HT-29 (cell line): ENCODE results near the gene PNKP. TPM values are rescaled to one million over a fixed set of nuclear protein-coding genes. Genes with fewer than 3 reads are reported as not detected.
"Not testable (repeated sequence)": the region's sequence is repeated elsewhere in the genome, so short reads cannot be mapped to it uniquely, and the experiment has no call there.

Source experiments
- DNase-seq: peaks from one replicate; pipeline ENCODE4 v3.0.0-alpha.2; 2015; ENCODE audit warnings: low spot score
- small RNA-seq: library from RNA; depleted of rRNA; stranded (forward); fragments of <200 nt; gene quantifications from one replicate; pipeline ENCODE3, GENCODE V24; 2014
- total RNA-seq: library from RNA; depleted of rRNA; stranded (reverse); fragments of >200 nt; shearing (Covaris generic); gene quantifications from 2 replicates; pipeline ENCODE4 v1.2.3, GENCODE V29; 2014; rRNA removed

The PNKP gene
- total RNA-seq, 1 experiment from 2014 or later: 243 TPM

DNA sequence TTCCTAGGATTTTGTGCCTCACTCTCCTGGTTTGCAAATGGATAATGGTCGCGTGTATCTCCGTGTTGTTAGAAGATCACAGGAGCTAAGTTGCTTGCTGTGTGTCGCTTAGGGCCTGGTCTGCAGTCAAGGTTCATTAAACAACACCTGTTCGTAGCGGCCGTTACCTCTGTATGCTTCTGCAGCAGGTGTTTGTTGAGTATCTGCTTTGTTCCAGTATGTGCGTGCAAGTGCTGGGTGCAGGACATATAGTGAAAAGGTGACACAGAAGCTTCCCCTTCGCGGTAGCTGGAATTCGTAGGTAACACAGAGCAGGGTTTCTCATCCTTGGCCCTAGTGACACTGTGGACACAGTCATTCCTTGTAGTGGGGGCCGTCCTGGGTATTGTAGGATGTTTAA lies 43.9 kb downstream of the PNKP start:
- no peak for DNase-seq

DNA sequence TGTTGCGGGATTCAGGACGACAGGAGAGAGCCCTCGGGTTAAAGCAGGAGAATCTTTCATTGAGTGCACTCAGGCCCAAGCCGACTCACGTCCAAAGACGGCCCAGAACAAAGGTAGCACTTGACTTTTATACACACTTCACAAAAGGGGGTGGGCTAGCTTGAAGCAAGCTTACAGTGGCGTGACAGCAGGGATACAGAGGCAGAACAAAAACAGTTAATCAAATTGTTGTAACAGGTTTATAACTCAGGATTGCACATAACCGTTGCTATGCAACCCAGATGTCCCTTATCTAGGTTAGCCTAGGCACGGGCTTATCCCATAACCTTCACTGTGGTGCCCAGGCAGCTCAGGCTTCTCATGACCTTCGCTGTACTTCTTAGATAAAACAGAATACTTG lies 47.3 kb downstream of the PNKP start:
- DNase-seq: no peak

- not testable (repeated sequence) for DNase-seq
These were observed 47.8 kb downstream of the PNKP start for GRCh38 chr19:49819452-49820115.

- peak; percentile 46 for DNase-seq
These were observed 48.6 kb downstream of the PNKP start for GRCh38 chr19:49818649-49819370.

DNA sequence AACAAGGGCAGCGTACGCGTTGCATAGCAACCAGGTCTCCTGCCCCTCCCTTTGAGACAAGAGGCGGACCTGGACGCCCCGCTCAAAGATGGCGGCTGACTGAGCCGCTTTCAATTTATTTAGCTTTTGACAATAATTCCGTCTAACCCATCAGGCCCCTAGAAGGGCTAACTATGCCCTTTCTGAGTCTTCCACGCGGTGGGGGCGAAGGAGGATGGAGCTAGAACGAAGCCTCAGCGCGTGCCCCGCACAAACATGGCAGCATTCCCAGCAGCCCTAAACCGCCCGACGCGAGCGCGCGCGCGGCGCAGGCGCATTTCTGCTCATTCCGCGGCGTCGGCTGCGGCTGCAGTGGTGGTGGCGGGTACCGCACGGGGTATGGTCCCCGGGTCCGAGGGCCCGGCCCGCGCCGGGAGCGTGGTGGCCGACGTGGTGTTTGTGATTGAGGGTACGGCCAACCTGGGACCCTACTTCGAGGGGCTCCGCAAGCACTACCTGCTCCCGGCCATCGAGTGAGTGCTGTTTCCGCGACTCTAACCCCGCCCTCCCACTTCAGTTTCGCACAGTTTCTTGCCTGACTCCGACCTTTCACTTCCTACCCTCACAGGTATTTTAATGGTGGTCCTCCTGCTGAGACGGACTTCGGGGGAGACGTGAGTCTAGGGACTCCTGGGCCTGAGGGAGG lies 49.3 kb downstream of the PNKP start, which contains the start of gene MED25:
Gene MED25 (plus strand): TSS at position 326 of the 685 bp plus-strand sequence. CDS start 53 bp downstream, at position 379.
- DNase-seq: peak; percentile 98

- no peak for DNase-seq
These were observed 50.8 kb downstream of the PNKP start for GRCh38 chr19:49816590-49816989.

GRCh38 chr19:49814010-49814409 lies 53.4 kb downstream of the PNKP start:
- DNase-seq: no peak

DNA sequence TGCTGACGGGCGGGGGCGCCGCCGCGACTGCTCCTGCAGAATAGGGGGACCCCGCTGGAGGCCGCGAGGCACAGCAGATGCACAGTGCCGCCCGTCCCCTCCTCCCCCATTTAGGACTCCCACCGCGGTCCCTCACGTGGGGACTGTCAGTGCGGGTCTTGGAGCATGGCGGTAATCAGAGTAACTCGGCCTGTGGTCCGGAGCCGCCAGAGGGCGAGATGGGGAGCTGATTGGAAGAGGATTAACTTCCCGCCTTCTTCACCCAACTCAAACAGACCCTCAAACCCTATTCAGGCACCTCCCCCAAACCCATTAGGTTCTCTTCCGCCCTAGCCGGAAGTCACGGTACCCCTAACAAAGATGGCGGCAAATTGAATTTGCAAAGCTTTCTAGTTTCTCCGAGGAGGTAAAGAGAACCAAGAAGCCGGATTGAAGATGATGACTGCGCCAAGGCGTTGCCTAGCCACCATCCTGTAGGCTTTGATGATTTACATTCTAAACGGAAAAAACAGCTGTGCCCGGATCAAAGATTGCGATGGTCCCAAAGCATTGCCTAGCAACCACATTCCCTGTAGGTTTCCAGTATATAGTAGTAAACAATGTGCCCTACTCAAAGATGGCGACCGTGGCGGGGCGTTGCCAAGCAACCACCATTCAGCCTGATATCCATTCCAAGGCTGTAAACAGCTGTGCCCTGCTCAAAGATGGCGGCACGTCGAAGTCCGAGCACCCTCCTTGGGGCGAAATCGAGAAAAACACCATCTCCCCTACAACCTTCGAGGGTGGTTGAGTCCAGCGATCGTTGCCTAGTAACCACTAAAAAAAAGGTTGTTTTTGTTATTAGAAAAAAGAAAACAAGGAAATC lies 54.1 kb downstream of the PNKP start, which contains the start of gene FUZ:
Gene FUZ (minus strand): TSS at position 296 of the 865 bp plus-strand sequence. CDS start 186 bp downstream, at position 110.
- peak; percentile 96 for DNase-seq

- no peak for DNase-seq
These were observed 54.9 kb downstream of the PNKP start for GRCh38 chr19:49812452-49812996.

DNA sequence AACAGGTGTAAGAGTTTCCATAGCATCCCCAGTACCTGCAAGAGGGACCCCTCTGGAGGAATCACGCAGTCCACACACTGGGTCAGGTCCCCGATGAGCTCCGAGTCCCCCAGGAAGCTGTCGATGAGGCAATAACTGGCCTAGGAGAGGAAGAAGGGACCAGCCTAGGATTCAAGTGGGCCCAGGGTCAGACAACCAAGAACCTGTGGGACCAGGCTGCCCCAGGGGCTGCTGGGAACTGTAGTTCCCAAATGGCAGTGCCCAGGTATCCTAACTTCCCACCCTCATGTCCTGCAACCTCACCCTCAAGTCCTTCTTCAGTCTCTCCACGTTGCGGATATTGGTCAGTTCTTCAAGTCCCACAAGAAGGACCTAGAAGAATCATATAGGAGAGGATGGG lies 56.0 kb downstream of the PNKP start:
- DNase-seq: peak; percentile 30

Small RNA genes lying within 50 kb of the gene (small RNA-seq; reads per million reads assigned to genes)
- not detected for gene MIR4749

Other genes starting within 250 kb of the PNKP start
- 33.1 and 45.2 TPM in 2 replicates for gene RRAS, start 227.4 kb downstream of the PNKP start, total RNA-seq
- 58.6 and 67.6 TPM in 2 replicates for gene SCAF1, start 225.4 kb downstream of the PNKP start, total RNA-seq
- 380 and 432 TPM in 2 replicates for gene IRF3, start 201.7 kb downstream of the PNKP start, total RNA-seq
- 78.2 and 100 TPM in 2 replicates for gene BCL2L12, start 201.6 kb downstream of the PNKP start, total RNA-seq
- 922 and 995 TPM in 2 replicates for gene PRMT1, start 190.3 kb downstream of the PNKP start, total RNA-seq
- gene ADM5, start 178.0 kb downstream of the PNKP start, total RNA-seq: 9.2 and 10.0 TPM in 2 replicates
- 0.47 and 1.4 TPM in 2 replicates for gene CPT1C, start 176.5 kb downstream of the PNKP start, total RNA-seq
- gene TSKS, start 104.3 kb downstream of the PNKP start, total RNA-seq: not detected in 2 replicates
- 122 and 131 TPM in 2 replicates for gene AP2A1, start 100.6 kb downstream of the PNKP start, total RNA-seq
- 2.0 and 3.1 TPM in 2 replicates for gene FUZ, start 54.3 kb downstream of the PNKP start, total RNA-seq
- gene MED25, start 49.3 kb downstream of the PNKP start, total RNA-seq: 88.3 and 91.9 TPM in 2 replicates
- 188 and 218 TPM in 2 replicates for gene PTOV1, start 16.4 kb downstream of the PNKP start, total RNA-seq
- gene AKT1S1, start 9.8 kb upstream of the PNKP start, total RNA-seq: 89.9 and 96.4 TPM in 2 replicates
- 34.5 and 38.4 TPM in 2 replicates for gene TBC1D17, start 10.1 kb upstream of the PNKP start, total RNA-seq
- gene IL4I1, start 29.3 kb upstream of the PNKP start, total RNA-seq: 1.1 and 2.3 TPM in 2 replicates
- 32.2 and 32.8 TPM in 2 replicates for gene ATF5, start 61.6 kb upstream of the PNKP start, total RNA-seq
- 133 TPM in 2 replicates for gene NUP62, start 61.9 kb upstream of the PNKP start, total RNA-seq
- not detected in 2 replicates for gene SIGLEC11, start 93.6 kb upstream of the PNKP start, total RNA-seq
- gene VRK3, start 157.8 kb upstream of the PNKP start, total RNA-seq: 46.1 and 47.7 TPM in 2 replicates
- gene ZNF473, start 158.4 kb upstream of the PNKP start, total RNA-seq: 18.9 and 25.1 TPM in 2 replicates